VCaP (cell line): ENCODE results near the gene CCDC60.

Source experiments
- H3K27ac ChIP-seq: fragments of 450-650 bp; 2 replicates; pipeline ENCODE4 v1.5.1; 2017
- CTCF ChIP-seq: fragments of 450-650 bp; conservative IDR thresholded peaks from 2 replicates; pipeline ENCODE4 v1.5.1; 2017; ENCODE audit warnings: mild to moderate bottlenecking, moderate library complexity

CCDC60 gene

GRCh38 chr12:119314290-119314689 is 20.2 kb upstream of the CCDC60 start:
- TF ChIP-seq CTCF: no peak
- no peak overlapping the region for H3K27ac ChIP-seq

- no peak for TF ChIP-seq CTCF
- H3K27ac ChIP-seq: no peak overlapping the region
Measured at GRCh38 chr12:119319638-119320037, 14.9 kb upstream of the CCDC60 start.

- no peak for TF ChIP-seq CTCF
- no peak overlapping the region for H3K27ac ChIP-seq
Measured at GRCh38 chr12:119320678-119321077, 13.9 kb upstream of the CCDC60 start.

GRCh38 chr12:119322301-119322723 is 12.2 kb upstream of the CCDC60 start:
- no peak for TF ChIP-seq CTCF
- H3K27ac ChIP-seq: peak overlapping the region; percentile 61

- no peak overlapping the region for H3K27ac ChIP-seq
- no peak for TF ChIP-seq CTCF
Measured at GRCh38 chr12:119325813-119326212, 8.7 kb upstream of the CCDC60 start.

GRCh38 chr12:119326341-119326740 is 8.2 kb upstream of the CCDC60 start:
- H3K27ac ChIP-seq: no peak overlapping the region
- TF ChIP-seq CTCF: no peak

GRCh38 chr12:119327471-119327870 is 7.1 kb upstream of the CCDC60 start:
- TF ChIP-seq CTCF: no peak
- no peak overlapping the region for H3K27ac ChIP-seq

GRCh38 chr12:119328111-119328510 is 6.4 kb upstream of the CCDC60 start:
- TF ChIP-seq CTCF: peak; percentile 55
- H3K27ac ChIP-seq: no peak overlapping the region
